Measurements from ENCODE around the gene CTDNEP1.

DNA sequence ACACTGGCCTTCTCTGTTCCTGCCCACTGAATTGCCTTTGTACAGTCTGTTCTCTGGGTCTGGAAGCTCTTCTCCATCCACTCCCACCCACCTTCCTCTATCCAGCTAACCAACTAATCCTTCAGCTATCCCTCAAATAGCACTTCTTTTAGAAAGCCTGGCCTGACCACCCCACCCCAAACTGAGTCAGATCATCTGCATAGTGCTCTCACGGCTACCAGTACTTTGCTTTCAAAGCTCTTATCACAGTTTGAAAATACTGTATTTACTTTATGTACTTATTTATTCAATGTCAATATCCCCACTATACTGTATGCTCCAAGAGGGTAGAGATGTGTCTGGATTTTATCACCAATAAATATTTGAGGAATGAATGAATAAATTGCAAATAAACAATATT, 15.2 kb upstream of the CTDNEP1 start:
- TF ChIP-seq, protein P1, sequence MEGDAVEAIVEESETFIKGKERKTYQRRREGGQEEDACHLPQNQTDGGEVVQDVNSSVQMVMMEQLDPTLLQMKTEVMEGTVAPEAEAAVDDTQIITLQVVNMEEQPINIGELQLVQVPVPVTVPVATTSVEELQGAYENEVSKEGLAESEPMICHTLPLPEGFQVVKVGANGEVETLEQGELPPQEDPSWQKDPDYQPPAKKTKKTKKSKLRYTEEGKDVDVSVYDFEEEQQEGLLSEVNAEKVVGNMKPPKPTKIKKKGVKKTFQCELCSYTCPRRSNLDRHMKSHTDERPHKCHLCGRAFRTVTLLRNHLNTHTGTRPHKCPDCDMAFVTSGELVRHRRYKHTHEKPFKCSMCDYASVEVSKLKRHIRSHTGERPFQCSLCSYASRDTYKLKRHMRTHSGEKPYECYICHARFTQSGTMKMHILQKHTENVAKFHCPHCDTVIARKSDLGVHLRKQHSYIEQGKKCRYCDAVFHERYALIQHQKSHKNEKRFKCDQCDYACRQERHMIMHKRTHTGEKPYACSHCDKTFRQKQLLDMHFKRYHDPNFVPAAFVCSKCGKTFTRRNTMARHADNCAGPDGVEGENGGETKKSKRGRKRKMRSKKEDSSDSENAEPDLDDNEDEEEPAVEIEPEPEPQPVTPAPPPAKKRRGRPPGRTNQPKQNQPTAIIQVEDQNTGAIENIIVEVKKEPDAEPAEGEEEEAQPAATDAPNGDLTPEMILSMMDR (IDR thresholded peaks at IDR 0.05 in 8 of 11, conservative IDR thresholded peaks at IDR 0.05 in 3 of 11): no peak
- TF ChIP-seq POLR2A (IDR thresholded peaks at IDR 0.05): no peak

Measured in spleen (tissue), 7 donors.